DMS79 (cell line): ENCODE results near the gene FAM228B.
"Not testable (repeated sequence)": the region's sequence is repeated elsewhere in the genome, so short reads cannot be mapped to it uniquely, and the experiment has no call there.

Source experiments
- DNase-seq: peaks from one replicate; lab custom pipeline; 2025; lab: John Stamatoyannopoulos, UW

Gene FAM228B

DNA sequence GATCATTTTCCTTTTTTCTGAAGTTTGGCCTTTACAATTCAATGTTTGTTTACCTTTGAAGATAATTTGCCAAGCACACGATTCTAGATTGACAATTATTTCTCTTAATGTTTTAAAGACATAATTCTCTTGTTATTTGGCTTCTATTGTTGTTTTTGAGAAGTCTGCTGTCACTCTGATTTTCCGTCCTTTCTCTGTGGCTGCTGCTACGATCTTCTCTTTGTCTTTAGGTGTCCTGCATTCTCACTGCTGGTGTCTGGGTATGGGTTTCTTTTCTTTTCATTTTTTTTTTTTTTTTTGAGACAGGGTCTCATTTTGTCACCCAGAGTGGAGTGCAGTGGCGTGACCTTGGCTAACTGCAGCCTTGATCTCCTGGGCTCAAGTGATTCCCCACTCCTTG, 36.4 kb downstream of the FAM228B start:
- DNase-seq: no peak

DNA sequence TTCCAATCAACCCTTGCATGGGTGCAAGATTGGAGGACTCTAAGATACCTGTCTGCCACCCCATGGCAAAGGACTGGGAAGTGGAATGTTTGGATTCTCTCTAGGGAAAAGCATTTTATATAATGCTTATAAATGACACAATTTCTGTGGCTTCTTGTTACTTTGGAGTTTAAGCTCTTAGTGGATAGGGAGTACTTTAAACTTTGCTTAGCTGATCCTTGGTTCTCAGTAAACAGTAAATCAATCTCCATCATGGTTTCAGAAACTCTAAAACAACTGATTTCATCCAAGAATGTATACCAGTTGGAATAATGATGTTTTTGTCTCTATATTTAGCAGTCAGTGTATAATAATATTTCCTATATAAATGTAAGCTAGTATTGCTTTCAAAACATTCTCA, 37.5 kb downstream of the FAM228B start:
- no peak for DNase-seq

DNA sequence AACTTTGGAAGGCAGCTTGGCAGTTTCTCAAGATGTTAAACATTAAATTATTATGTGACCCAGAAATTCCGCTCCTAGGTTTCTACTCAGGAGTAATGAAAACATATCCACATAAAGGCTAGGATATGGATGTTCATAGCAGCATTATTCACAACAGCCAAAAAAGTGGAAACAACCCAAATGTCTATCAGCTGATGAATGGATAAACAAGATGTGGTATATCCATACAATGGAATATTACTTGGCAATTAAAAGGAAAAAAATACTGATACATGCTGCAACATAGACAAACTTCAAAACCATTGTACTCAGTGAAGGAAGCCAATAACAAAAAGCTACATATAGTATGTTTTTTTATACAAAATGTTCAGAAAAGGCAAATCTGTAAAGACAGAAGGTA, 39.2 kb downstream of the FAM228B start:
- no peak for DNase-seq

DNA sequence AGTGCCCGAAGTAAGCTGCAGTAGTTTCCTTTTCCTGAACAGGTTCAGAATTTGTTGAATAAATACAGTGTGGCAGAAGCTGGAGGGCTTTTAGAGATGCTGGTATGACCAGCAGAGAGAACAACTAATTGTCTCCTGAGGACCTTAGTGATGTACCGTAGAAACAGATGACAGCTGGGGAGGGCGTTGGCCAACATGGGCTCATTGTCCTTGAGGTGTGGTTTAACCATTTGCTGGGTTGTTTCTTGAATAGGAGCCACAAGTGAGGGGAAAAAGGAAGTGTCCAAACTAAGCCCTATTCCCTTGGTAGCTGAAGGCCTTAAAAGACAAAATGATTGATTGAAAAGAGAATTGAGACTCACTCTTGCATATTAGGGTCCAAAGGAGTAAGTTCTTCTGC, 39.9 kb downstream of the FAM228B start:
- DNase-seq: no peak

DNA sequence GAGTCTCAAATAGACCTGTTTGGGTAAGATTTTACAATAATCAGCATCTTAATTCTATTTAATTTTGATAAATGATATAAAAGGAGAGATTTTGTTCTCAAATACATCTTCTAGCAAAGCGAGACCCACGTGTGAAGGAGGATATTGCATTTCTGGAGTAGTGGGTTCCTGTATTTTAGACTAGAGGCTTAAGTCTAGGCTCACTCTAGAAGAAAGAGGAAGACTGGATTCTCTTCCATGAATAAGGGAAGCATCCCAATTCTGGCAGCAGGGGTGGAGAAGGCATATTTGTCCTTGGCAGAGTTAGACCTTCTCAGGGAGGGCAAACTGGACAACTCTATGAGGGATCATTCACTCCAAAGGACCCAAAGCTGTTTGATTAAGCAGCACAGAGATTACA, 40.3 kb downstream of the FAM228B start:
- DNase-seq: no peak

DNA sequence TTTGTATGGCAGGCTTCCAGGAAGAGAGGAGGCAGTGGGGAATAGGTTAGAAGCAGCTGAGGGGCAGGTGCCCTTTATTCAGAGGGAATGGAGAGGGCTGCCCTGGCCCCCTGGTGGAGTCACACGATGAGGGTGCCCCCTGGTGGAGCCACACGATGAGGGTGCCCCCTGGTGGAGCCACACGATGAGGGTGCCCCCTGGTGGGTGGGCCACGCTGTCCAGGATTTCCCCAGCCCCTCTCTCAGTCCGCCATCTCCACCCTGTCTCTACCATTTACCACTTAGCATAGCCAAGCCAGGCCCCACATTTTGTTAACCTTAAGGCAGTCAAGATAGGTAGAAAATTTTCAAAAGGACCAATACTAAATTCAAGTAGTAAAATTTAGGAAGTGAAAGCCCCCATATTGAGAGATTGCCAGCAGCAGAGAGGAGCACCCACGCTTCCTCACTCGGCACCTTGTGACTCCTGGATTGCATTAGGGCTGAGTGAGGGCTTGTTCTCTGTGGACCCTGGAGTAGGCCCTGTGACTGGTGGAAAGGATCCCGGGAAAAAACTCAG, 41.2 kb downstream of the FAM228B start:
- DNase-seq: no peak

DNA sequence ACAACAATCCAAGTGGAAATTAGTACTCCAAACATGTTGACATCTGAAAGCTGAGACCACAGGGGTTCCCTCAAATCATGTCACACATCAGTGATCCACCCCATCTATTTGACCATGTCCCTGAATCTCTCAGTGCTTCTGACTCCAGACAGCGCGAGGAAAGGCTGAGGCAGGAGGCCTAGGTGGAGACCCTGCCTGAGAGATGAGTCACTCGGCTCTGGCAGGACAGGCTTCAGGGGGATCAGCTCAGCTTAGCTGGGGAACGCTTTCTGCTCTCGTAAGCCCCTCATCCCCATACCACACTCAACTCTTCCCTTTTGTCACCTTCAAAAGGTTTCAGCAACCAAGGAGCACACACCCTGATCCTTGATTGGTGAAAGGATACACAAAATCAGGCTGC, 45.8 kb downstream of the FAM228B start:
- DNase-seq: no peak

DNA sequence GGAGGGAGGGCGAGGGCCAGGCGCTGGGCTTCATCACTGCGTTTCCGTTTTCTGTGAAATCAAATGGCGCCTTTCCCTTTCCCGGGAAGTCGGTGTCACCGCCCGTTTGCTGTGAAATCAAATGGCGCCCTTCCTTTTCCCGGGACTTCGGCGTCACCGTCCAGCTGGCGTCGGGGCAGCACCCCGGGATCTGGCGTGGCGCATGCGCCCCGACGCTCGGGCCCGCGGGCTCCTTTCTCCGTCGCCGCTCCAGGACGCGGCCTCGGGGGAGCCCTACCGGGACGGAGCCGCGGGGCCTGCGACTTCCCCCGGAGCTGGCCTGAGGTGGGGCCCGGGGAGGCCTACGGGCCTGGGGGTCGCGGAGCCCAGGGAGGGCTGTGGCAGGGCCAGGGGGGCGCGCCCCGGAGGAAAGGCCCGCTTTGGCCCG, 51.6 kb downstream of the FAM228B start, which contains the start of gene FAM228A:
Gene FAM228A, plus strand, starts transcription at position 203 of the 427 bp plus-strand sequence. CDS start 428 bp downstream, outside the sequence.
- DNase-seq: no peak

DNA sequence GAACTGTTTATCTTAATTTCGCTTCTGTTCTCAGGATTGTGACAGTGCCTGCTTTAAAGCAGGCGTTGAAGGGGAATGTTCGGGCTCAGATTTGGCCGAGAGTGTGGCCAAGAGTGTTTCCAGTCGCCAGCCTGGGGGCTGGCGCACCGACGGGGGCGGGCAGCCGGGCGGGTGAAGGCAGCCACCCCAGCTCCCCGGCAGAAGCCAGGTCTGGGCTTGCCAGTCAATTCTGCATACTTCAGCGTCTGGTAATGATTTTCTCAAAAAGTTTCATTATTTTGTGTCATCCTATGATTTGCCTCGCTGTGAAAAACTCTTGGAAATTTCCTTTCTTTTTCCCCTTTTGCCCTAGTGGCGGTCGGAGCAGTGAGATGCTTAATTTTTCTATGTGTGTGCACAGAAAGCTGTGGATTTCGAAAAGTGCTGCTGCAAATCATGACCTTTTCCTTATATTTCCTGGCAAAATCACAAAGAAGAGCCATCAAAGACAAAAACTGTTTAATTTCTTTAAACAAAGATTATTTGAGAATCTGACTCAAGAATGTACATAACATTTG, 52.4 kb downstream of the FAM228B start:
- no peak for DNase-seq

DNA sequence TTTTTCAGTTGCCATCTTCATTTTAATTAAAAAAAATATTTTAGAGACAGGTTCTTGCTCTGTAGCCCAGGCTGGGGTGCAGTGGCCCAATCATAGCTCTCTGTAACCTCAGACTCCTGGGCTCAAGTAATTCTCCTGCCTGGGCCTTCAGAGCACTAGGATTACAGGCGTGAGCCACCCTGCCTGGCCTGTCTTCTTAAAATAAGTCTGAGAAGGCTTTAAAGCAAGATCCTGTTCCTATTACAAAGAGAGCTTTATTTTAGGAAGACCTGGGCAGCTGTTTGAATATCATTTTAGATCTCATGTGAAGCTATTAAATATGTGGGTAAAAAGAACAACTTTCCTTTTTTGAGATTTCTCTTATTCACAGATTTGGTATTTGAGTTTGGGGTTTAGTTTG, 53.1 kb downstream of the FAM228B start:
- no peak for DNase-seq

DNA sequence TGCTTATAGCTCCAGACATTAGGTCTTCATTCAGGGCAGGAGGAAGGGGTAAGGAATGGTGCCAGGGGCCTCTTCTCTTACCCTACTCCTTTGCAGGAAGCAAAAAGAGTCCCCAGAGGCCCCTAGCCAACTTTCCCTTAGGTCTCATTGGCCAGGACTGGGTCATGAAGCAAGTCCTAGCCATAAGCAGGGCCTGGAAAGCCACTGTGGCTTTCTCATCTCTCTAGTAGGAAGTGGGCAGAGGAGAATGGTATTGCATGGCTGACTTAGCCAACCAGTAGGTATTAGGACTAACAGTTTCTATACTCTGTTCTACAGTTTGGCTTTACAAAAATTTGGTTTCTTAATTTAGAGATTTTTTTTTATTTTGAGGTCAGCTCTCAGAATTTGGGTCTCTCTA, 56.4 kb downstream of the FAM228B start:
- DNase-seq: no peak

DNA sequence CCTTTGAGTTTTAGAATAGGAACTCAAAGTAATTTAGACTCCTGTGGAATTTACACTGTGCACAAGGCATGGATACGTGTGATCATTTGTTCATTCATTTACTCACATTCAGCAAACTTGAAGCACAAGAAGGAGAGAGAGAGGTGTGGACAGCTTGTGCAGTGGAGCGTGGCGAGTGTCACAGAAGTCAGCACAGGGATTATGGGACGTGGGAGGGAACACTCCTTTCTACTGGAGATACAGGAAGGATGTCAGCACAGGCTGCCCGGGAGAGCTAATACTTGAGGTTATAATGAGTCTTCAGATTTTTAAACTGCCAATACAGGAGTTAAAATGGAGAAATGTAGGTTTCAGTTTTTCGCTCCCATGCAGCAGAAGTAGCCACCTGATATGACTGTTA, 58.6 kb downstream of the FAM228B start:
- DNase-seq: no peak

DNA sequence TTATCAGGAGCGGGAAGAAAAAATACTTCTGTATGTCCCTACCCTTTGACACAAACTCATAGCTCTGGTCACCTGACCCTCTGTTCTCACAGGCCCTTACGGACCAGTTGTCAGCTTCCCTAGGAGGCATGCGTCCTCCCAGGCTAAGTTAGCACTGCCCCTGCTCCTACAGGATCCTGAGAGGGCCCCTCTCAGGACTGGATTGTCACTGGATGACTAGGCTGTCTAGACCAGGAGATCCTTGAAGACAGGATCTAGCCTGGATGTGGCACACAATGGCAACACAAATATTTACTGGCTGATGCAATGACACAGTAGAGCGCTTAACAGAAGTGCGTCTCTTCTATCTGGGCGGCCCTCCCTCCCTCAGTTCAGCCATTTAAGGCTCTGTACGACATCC, 59.2 kb downstream of the FAM228B start:
- peak; percentile 67 for DNase-seq

DNA sequence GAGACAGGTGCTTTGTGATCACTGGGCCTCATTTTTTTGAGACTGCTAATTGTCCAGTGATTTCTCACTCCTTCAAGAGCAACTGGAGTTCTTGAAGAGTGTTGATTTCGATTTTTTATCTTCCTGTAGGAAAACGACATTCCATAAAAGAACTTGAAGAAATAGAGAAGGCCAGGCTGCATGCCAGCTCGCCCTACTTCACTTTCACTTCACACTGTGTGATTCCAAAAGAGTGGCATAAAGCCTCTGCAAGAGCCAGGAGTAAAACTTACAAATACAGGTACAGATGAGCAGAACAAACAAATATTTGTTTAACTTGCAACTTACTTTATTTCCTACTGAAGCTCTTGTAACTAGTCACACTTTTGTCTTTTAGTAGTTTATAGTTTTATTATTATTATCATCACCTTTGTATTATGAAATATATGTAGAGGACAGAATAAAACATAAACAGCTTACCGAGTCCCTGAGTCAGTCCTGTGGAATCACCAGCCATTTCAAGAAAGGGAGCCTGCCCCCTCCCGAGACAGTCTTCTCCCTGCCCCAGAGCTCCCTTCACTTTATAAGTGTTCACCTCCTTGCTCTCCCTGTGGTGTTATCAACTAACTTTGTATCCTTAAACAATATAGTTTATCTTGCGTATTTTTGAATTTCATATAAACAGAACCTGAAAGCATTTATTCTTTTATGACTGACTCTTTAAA, 60.2 kb downstream of the FAM228B start:
- peak; percentile 77 for DNase-seq

DNA sequence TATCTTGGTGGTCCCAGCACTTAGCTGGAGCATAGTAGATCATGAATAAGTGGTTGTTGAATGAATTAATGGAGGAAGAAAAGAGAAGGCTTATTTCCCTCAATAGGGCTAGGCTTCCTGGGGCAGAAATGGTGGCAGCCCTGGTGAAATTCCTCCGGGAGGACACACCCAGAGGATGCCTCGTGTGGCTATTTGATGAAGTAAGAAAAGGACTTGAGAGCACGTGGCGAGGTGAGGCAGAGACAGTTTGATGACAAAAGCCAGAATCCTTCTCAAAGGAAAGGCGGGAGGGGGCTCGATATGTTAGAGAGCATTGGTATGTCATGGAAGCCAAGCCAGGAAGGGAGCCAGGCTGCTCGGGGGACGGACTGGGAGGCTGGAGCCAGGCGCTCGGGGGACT, 66.3 kb downstream of the FAM228B start:
- no peak for DNase-seq

DNA sequence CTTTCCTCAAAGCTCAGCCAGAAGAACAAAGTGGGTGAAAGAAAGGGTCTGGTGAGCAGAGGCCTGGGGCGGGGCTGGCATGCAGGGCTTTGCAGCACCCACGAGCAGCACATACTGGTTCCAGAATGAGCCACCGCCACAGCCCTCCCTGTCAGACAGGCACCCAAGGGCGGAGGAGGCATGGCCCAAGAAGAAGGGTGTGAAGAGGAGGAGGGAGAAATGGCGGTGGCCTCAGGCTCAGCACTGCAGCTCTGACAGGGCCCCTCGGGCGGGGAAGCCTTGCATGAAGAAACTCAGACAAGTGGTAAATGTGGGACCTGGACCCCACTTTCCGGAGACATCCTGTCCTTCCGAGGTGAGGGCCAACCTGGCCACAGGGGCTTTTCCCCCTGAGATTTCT, 67.2 kb downstream of the FAM228B start:
- no peak for DNase-seq

DNA sequence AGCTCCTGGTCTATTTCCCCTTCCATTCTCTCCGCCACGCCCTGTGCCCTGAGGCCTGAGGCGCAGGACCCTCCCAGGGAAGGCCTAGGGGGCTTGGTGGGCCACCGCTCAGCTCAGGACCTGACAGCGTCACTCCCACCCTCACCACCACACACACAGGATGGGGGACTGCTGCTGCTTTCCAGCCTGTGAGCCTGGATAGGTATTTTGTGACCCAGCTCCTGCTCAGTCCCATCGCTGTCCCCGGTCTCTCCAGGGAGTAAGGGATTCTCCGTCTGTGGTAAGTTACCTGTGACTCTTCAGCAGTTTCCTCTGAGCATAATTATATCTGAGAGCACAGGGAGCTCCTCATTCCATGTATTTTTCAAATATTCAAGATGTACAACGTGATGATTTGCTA, 67.9 kb downstream of the FAM228B start:
- no peak for DNase-seq

DNA sequence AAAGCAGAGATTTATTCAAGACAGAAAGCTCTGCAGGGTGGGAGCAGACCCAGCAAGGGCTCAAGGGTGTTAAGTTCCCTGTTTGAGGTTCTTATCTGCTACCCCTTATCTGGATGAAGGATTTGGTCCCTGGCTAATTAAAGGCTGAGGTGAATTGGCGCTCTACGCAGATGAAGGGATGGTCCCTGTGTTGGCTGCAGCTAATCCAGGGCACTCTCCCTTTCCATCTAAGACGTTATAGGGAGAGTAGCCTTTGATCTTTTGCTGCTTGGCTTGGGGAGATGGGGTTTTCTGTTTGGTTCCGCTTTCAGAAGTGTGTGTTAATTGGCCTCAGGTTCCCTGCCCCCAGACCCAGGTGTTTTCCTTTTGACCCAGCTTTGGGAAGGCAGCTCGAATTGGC, 68.6 kb downstream of the FAM228B start:
- DNase-seq: no peak

DNA sequence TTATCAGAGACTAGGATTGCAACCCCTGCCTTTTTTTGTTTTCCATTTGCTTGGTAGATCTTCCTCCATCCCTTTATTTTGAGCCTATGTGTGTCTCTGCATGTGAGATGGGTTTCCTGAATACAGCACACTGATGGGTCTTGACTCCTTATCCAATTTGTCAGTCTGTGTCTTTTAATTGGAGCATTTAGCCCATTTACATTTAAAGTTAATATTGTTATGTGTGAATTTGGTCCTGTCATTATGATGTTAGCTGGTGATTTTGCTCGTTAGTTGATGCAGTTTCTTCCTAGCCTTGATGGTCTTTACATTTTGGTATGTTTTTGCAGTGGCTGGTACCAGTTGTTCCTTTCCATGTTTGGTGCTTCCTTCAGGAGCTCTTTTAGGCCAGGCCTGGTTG, 73.9 kb downstream of the FAM228B start:
- DNase-seq: not testable (repeated sequence)

DNA sequence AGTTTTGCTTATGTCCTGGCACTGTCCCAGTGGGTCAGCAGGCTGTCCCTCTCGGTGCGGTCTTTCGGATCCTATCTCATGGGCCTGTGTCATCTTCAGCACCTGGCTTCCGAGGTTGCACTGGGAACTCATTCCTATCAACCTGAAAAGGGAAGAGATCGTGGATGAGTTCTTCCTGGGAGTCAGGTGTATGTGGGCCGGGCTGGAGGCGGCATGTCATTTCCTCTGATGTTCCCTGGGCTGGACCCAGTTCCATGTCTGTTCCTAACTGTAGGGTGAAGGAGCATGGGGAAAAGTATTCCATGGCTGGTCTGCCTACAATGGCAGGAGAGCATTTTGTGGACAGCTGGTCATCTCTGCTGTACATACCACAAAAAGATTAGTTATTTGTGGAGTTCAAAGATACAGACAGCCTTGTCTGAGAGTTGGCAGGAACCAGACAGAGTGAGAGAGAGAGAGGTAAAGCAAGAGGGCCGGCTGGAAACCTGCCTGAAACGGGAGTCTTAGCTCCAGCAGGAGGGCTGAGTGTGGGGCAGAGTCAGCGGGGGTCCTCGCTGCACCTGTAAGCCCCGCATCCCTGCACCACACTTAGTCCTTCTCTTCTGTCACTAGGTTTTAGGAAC, 76.8 kb downstream of the FAM228B start:
- DNase-seq: no peak

DNA sequence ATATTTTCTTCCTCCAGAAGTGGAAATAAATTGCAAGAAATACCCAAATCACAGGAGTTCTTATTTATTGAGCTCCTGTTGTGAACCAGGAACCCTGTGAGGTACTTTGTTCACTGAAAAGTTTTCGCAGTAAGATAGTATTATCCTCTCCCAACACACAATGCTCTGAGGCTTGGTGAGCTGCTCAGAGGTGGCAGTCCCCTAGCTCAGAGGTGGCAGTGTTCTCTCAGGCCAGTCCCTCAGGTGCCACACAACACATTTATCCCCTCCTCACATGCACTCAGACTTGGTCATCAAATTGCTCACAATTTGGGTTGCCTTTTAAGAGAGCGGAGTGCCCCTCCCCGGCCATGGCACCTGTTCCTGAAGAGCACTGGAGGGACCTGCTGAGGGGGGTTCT, 77.5 kb downstream of the FAM228B start:
- no peak for DNase-seq

DNA sequence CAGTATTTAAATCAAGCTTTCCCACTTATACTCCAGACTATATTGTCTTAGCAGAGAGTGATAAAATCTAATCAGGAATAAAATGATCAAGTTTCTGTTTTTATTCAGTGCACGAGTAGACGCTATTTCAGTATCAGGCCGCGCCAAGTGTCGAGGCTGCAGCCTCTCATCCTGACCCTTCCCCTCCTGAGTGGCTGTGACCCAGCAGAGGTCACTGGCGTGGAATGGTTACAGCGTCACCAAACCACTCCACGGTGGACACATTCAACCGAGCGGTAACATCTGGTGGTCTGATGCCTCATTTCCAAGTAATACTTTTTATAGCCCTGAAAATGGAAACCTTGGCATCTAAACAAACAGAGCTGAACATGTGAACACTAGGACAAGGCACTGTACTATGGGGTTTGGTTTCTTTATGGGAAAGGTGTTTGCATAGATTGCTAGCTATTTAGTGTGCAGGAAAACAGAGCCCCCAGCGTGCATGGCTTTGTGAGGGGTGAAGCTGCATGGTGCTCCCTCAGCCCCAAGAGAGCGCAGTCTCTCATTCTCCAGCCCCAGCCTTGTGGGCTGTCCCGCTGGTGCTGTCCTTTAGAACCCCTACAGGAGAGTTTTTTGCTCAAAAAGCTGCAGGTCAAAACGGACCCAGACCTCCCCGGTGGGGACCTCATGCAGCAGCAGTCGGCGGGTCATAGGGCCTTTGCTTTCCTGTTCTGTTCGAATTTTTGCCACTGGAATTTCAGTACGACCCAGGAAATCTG, 79.9 kb downstream of the FAM228B start:
- no peak for DNase-seq

DNA sequence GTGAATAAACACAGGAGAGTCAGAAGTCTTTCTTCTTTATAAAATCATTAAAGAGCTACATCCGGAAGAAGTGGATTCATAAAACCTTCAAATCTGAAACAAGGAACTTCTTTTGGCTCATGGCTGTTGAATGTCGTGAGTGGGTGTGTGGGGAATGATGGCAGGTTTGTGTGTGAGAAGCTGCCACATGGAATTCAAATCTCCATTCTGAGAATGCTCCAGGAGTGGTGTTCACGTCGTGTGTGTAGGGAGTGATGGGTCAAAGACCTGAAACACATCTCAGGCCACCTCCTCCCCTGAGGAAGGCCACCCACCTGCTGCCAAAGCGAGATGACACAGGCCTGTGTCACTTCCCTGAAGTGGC, 80.5 kb downstream of the FAM228B start:
- DNase-seq: no peak
